Lung microvascular endothelial cell (primary cell): ENCODE data around the gene SEPTIN3. TPM values are rescaled to one million over a fixed set of nuclear protein-coding genes. Genes with fewer than 3 reads are reported as not detected.
"Not testable (repeated sequence)": the region's sequence is repeated elsewhere in the genome, so short reads cannot be mapped to it uniquely, and the experiment has no call there.

Source experiments
- DNase-seq, 2 donors: peaks; one replicate each; pipeline versions ENCODE4 v3.0.0 to v3.0.0-alpha.2; 2010; ENCODE audit warnings: low read depth in 2 of 2
- total RNA-seq: library from RNA; depleted of rRNA; stranded (reverse); fragments of >200 nt; gene quantifications from 2 replicates; pipeline ENCODE4 v1.2.1, GENCODE V29; 2014

SEPTIN3 gene
- total RNA-seq, 1 donor from 2014 or later: under 0.01 TPM

GRCh38 chr22:41940832-41941765 is 28.1 kb upstream of the SEPTIN3 start:
- DNase-seq: peak; percentile 80 to 88

- peak; percentile 46 to 59 for DNase-seq
Observed at GRCh38 chr22:41943661-41944209, 25.5 kb upstream of the SEPTIN3 start.

GRCh38 chr22:41946629-41947423 is 22.4 kb upstream of the SEPTIN3 start, which contains the start of gene CENPM:
TSS of gene CENPM (minus strand) at chr22:41947152. CDS start at chr22:41947076, 76 bp downstream.
- peak; percentile 94 to 95 for DNase-seq

GRCh38 chr22:41947424-41948080 is 21.7 kb upstream of the SEPTIN3 start:
- DNase-seq: no peak

GRCh38 chr22:41948142-41948541 is 21.1 kb upstream of the SEPTIN3 start:
- DNase-seq: no peak

- not testable (repeated sequence) for DNase-seq
Observed at GRCh38 chr22:41948928-41949296, 20.3 kb upstream of the SEPTIN3 start.

- DNase-seq: no peak
Observed at GRCh38 chr22:41949297-41949965, 19.8 kb upstream of the SEPTIN3 start.

- no peak for DNase-seq
Observed at GRCh38 chr22:41951898-41952474, 17.3 kb upstream of the SEPTIN3 start, which contains the start of gene SMIM45. TSS of gene SMIM45 (plus strand) at chr22:41952150.

GRCh38 chr22:41952713-41953112 is 16.5 kb upstream of the SEPTIN3 start:
- no peak for DNase-seq

GRCh38 chr22:41957941-41958556 is 11.2 kb upstream of the SEPTIN3 start:
- DNase-seq: no peak

- no peak for DNase-seq
Observed at GRCh38 chr22:41963453-41964111, 5.7 kb upstream of the SEPTIN3 start.

- DNase-seq: no peak
Observed at GRCh38 chr22:41964112-41964491, 5.1 kb upstream of the SEPTIN3 start.

- DNase-seq: no peak
Observed at GRCh38 chr22:41966225-41966606, 3.0 kb upstream of the SEPTIN3 start.

- peak; percentile 78 to 92 for DNase-seq
Observed at GRCh38 chr22:41966607-41967240, 2.5 kb upstream of the SEPTIN3 start.

- peak; percentile 21 to 93 for DNase-seq
Observed at GRCh38 chr22:41968601-41969000, 642 bp upstream of the SEPTIN3 start.

- no peak for DNase-seq
Observed at GRCh38 chr22:41970601-41971000, 1.4 kb downstream of the SEPTIN3 start.

- DNase-seq: no peak
Observed at GRCh38 chr22:41971431-41971830, 2.2 kb downstream of the SEPTIN3 start.

GRCh38 chr22:41974691-41975290 is 5.5 kb downstream of the SEPTIN3 start:
- DNase-seq: no peak
